ENCODE results near the gene ASTN2. TPM values are rescaled to one million over a fixed set of nuclear protein-coding genes. Genes with fewer than 3 reads are reported as not detected.

The ASTN2 gene
- total RNA-seq, 2 experiments from 2014 or later, result 1.7 to 4.2 TPM

DNA sequence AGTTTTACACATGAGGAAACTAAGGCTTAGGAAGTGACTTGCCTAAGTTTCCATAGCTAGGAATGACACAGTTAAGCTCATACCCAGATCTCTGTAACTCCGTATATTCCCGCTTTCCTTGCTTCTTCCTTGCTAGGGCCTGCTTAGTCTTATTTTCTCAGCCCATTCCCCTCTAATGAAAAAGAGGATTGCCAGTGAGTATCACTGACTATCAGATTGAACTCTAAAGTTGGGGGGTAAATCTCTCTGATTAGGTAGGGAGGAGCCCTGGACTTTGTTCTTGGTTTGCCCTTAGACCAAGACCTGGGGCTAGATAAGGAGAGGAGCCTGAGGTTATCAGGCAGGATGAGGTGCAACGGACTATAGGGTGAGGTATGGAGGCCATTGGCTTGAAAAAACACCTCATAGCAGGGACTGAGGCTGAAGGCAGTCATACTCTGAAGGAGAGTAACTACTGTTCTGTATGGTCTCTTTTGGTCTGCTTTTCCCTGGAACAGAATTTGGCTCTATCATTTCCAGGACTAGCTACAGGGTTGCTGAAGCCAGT is 725.3 kb downstream of the ASTN2 start:
- no TSS peak for BruUV-seq (replicated peaks)
- TF ChIP-seq, protein P1, sequence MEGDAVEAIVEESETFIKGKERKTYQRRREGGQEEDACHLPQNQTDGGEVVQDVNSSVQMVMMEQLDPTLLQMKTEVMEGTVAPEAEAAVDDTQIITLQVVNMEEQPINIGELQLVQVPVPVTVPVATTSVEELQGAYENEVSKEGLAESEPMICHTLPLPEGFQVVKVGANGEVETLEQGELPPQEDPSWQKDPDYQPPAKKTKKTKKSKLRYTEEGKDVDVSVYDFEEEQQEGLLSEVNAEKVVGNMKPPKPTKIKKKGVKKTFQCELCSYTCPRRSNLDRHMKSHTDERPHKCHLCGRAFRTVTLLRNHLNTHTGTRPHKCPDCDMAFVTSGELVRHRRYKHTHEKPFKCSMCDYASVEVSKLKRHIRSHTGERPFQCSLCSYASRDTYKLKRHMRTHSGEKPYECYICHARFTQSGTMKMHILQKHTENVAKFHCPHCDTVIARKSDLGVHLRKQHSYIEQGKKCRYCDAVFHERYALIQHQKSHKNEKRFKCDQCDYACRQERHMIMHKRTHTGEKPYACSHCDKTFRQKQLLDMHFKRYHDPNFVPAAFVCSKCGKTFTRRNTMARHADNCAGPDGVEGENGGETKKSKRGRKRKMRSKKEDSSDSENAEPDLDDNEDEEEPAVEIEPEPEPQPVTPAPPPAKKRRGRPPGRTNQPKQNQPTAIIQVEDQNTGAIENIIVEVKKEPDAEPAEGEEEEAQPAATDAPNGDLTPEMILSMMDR (conservative IDR thresholded peaks at IDR 0.05; ENCODE audit: low read length), result no peak
- TF ChIP-seq EZH2phosphoT487 (IDR thresholded peaks at IDR 0.05; ENCODE audit: borderline replicate concordance, low read depth, low read length), result no peak
- no peaks in the 10 kb centered on the region for H3K9me2 ChIP-seq (ENCODE audit: insufficient read depth, low read length)
- no peak overlapping the region for H3K4me3 ChIP-seq (ENCODE audit: low read depth, low read length, poor library complexity, severe bottlenecking)
- DNase-seq (ENCODE audit: low spot score), result no peak
- H3K27ac ChIP-seq (ENCODE audit: low read depth, low read length, poor library complexity, severe bottlenecking), result no peak overlapping the region
- peaks cover 7% of the 10 kb centered on the region; the same call in 1 of the 2 replicates for H3K79me2 ChIP-seq (ENCODE audit: insufficient read depth, low read depth, low read length)
- H2AFZ ChIP-seq (ENCODE audit: low read length), result no peak overlapping the region
- CTCF ChIA-PET (ENCODE audit: unreplicated experiment), result no interaction called here
- intact Hi-C loops (cut with micrococcal nuclease; ENCODE audit: unreplicated experiment), result no loop called here
- H4K20me1 ChIP-seq (ENCODE audit: insufficient read depth, low read length), result no peaks in the 10 kb centered on the region
- no peaks in the 10 kb centered on the region for H3K9me3 ChIP-seq (ENCODE audit: low read length)
- peaks cover 30% of the 10 kb centered on the region for H3K4me1 ChIP-seq (ENCODE audit: insufficient read depth, low read length, poor library complexity, severe bottlenecking)
- no peaks in the 10 kb centered on the region for H3K36me3 ChIP-seq (ENCODE audit: insufficient read depth, low read length)
- POLR2A ChIA-PET, result interaction anchor here (0.6 kb wide), 1 partner anchor 73 kb away, joined by 4 read pairs; no protein-coding TSS in a partner anchor
- no peak overlapping the region for H3K4me2 ChIP-seq (ENCODE audit: low read length)

GRCh38 chr9:116688806-116689485 is 725.9 kb downstream of the ASTN2 start:
- Histone ChIP-seq H3K79me2 (ENCODE audit: insufficient read depth, low read depth, low read length) (peaks cover 7% of the 10 kb centered on the region; the same call in 1 of the 2 replicates), H3K9me3 (ENCODE audit: low read length) (peaks cover 5% of the 10 kb centered on the region; the same call in 1 of the 2 replicates), H3K4me2 (ENCODE audit: low read length) (peak overlapping the region; percentile 99; the same call in 1 of the 2 replicates), H2AFZ (ENCODE audit: low read length) (no peak overlapping the region), H3K4me1 (ENCODE audit: insufficient read depth, low read length, poor library complexity, severe bottlenecking) (peaks cover 30% of the 10 kb centered on the region), H3K4me3 (ENCODE audit: low read depth, low read length, poor library complexity, severe bottlenecking) (no peak overlapping the region), H3K27ac (ENCODE audit: low read depth, low read length, poor library complexity, severe bottlenecking) (no peak overlapping the region), H3K36me3 (ENCODE audit: insufficient read depth, low read length) (no peaks in the 10 kb centered on the region), H3K9me2 (ENCODE audit: insufficient read depth, low read length) (no peaks in the 10 kb centered on the region), H4K20me1 (ENCODE audit: insufficient read depth, low read length) (no peaks in the 10 kb centered on the region)
- POLR2A ChIA-PET, result interaction anchor here (0.6 to 2.1 kb wide), 2 partner anchors 8 to 16 kb away, joined by 3 to 5 read pairs; no protein-coding TSS in a partner anchor
- BruUV-seq (replicated peaks), result no TSS peak
- intact Hi-C loops (cut with micrococcal nuclease; ENCODE audit: unreplicated experiment), result no loop called here
- DNase-seq (ENCODE audit: low spot score), result no peak
- CTCF ChIA-PET (ENCODE audit: unreplicated experiment), result no interaction called here
- TF ChIP-seq EZH2phosphoT487 (IDR thresholded peaks at IDR 0.05; ENCODE audit: borderline replicate concordance, low read depth, low read length), result no peak
- TF ChIP-seq, protein P1 (conservative IDR thresholded peaks at IDR 0.05; ENCODE audit: low read length), result no peak

DNA sequence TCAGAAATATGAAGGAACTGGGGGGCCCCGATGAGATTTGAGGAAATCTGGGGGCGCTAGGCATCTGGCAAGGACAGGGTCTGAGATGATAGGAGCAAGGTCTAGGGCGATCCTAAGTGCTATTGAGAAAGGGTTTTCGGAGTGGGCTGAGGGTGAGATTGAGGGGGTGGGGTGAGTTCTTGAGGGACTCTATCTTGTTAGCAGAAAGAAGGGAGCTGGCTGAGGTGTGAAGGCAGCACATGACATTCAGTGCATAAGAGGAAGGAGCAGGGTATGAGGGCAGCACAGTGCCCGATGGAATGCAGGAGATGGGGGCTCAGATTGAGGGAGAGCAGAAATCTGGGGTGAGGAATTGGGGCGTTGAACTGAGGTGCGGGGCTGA is 727.1 kb downstream of the ASTN2 start:
- Histone ChIP-seq H3K79me2 (ENCODE audit: insufficient read depth, low read depth, low read length) (peaks cover 7% of the 10 kb centered on the region; the same call in 1 of the 2 replicates), H3K4me1 (ENCODE audit: insufficient read depth, low read length, poor library complexity, severe bottlenecking) (peaks cover 27% of the 10 kb centered on the region), H3K4me3 (ENCODE audit: low read depth, low read length, poor library complexity, severe bottlenecking) (peak overlapping the region; percentile 81), H3K9me2 (ENCODE audit: insufficient read depth, low read length) (no peaks in the 10 kb centered on the region), H3K4me2 (ENCODE audit: low read length) (peak overlapping the region; percentile 99), H4K20me1 (ENCODE audit: insufficient read depth, low read length) (no peaks in the 10 kb centered on the region), H2AFZ (ENCODE audit: low read length) (peak overlapping the region; percentile 62; the same call in 1 of the 2 replicates), H3K27ac (ENCODE audit: low read depth, low read length, poor library complexity, severe bottlenecking) (no peak overlapping the region), H3K9me3 (ENCODE audit: low read length) (peaks cover 11% of the 10 kb centered on the region), H3K36me3 (ENCODE audit: insufficient read depth, low read length) (no peaks in the 10 kb centered on the region)
- CTCF ChIA-PET (ENCODE audit: unreplicated experiment), result no interaction called here
- no peak for TF ChIP-seq EZH2phosphoT487 (IDR thresholded peaks at IDR 0.05; ENCODE audit: borderline replicate concordance, low read depth, low read length)
- TF ChIP-seq, protein P1 (conservative IDR thresholded peaks at IDR 0.05; ENCODE audit: low read length), result no peak
- BruUV-seq (replicated peaks), result no TSS peak
- POLR2A ChIA-PET, result interaction anchor here (0.8 to 2.3 kb wide), 4 partner anchors 9 to 76 kb away, joined by 3 to 19 read pairs (median 7); no protein-coding TSS in a partner anchor
- intact Hi-C loops (cut with micrococcal nuclease; ENCODE audit: unreplicated experiment), result no loop called here
- peak; percentile 19 for DNase-seq (ENCODE audit: low spot score)
